PC-3 (cell line): ENCODE data around the gene FOXO3.

Experiments used
- EZH2 ChIP-seq: fragments of 300-600 bp; sonication (generic); IDR thresholded peaks from one replicate; pipeline ENCODE4 v1.6.1; 2017; ENCODE audit warnings: antibody characterized with exemption, mild to moderate bottlenecking, low read length; ENCODE audit not compliant: unreplicated experiment
- TF ChIP-seq, protein P1 (sequence below): fragments of 300-600 bp; sonication (generic); conservative IDR thresholded peaks from 2 replicates; pipeline ENCODE4 v1.5.1; 2017; ENCODE audit warnings: antibody characterized with exemption, low read depth, mild to moderate bottlenecking, low read length

DNA sequence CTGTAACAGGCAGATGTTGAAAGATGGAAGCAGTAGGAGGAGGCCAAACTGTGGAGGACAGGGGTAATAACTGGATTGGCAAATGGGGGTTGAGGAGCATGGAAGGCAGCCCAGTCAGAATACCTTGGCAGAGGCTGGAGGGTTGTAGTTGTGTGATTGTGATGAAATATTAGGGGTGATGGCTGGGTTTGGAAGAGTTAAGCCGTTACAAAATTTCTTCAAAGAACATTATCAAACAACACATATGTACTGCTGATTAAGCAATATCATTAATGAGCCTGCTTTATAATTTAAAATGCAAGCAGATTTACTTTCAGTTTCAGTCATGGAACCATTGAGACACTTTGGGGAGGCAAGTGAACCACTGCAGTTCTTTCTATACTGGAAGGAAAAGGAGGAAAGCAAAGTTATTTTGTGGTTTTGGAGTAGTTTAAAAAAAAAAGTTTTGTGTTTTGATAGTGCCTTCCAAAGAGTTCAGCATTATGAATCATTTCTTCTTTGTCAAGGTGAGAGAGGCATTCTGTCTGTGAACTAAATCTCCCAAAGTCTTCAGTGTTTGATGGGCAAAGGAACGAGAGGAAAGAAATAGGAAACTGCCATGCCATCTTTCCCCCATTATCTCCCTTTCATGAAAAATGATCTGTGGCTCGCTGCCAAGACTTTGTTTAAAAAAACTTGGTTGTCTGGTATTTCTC is 20.7 kb downstream of the FOXO3 start:
- no peak for TF ChIP-seq EZH2
- TF ChIP-seq, protein P1, sequence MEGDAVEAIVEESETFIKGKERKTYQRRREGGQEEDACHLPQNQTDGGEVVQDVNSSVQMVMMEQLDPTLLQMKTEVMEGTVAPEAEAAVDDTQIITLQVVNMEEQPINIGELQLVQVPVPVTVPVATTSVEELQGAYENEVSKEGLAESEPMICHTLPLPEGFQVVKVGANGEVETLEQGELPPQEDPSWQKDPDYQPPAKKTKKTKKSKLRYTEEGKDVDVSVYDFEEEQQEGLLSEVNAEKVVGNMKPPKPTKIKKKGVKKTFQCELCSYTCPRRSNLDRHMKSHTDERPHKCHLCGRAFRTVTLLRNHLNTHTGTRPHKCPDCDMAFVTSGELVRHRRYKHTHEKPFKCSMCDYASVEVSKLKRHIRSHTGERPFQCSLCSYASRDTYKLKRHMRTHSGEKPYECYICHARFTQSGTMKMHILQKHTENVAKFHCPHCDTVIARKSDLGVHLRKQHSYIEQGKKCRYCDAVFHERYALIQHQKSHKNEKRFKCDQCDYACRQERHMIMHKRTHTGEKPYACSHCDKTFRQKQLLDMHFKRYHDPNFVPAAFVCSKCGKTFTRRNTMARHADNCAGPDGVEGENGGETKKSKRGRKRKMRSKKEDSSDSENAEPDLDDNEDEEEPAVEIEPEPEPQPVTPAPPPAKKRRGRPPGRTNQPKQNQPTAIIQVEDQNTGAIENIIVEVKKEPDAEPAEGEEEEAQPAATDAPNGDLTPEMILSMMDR: no peak
